Fibroblast of peridontal ligament (primary cell): ENCODE data around the gene CLDN6.
A peak's percentile ranks its signal among the peaks of the same experiment; 100 is the strongest.

Source experiments
- DNase-seq: peaks from one replicate; pipeline ENCODE4 v3.0.0-alpha.2; 2010; ENCODE audit errors: extremely low read depth

Gene CLDN6

GRCh38 chr16:2988590-2989099, 29.3 kb downstream of the CLDN6 start:
- DNase-seq, result no peak

DNA sequence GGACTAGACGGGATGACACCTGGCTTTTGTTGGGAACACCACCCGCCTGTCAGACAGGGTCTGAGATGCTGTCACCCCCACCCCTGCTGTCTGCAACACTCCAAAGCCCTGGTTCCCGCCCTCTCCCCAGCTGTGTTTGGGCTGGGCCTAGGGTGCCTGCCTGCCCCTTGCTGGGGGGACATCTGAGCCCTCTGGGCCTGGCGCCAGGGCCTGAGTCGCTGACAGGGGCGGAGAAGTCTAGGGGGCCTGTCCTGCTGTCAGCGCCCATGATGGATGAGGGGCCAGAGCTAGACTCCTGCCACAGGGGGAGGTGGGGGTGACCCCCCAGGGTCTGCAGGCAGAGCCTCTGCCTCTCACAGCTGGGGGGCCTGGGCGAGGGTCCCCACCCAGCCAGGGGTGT, 30.1 kb downstream of the CLDN6 start:
- no peak for DNase-seq

DNA sequence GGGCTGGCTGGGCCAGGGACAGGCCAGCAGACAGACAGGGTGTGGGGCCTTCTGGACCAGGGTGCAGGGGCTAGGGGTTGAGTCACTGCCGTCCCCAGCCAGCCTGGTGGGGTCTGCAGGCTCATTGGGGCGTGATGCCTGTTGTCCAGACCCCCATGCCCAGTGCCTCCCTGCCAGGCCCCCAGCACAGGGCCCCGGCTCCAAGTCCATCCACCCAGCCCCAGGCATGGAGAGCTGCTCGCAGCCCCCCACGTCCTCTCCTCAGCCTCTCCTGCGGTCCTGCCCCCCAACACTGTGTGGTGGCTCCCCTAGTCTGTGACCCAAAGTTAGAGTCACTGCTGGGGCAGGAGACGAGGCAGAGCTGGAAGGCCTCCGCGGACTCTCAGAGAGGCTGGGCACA, 30.7 kb downstream of the CLDN6 start:
- no peak for DNase-seq

DNA sequence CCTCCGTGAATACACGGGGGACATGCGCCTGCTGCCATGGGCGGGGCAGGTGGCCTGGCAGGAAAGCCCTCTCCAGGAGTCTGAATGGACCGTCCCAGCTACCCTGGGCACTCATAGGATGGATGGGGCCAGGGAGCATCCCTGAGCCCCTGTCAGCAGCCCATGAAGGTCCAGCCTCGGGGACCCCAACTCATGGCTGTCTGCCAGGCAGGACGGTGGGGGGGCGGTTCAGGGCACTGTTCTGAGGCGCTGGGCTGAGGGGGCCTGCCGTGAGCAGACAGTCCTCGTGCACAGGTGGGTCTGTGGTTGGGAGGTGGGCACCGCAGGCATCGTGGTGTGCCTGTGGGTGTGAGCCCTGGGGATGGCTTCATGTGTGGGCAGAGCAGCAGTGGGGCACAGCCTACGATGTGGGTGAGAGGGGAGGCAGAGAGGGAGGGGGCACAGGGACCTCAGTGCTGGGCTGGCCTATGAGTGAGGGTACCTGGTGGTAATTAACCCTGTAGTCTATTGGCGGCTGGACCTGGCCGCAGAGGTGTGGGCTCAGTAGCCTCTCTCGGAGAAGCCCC, 31.3 kb downstream of the CLDN6 start:
- DNase-seq, result no peak

DNA sequence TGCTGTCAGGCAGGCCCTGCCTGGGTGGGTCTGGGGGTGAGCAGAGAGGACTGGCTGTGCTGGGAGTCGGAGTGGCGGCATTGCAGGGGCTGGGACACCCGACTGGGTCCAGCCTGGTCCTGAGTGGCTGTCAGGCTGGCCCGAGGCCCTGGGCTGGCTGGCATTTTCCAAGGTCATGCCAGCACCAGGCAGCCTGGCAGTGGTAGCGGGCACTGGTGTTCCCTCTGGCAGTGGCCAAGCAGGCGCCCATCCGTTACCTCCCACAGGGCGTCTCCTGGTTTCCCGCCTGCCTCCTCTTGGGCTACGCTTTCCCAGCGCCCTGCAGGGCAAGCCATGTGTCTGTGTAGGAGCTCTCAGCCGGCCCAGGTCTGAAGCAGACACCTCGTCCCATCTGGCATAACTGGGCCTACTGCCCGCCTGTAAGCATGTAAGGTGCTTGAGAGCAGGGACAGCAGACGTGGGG, 32.1 kb downstream of the CLDN6 start:
- DNase-seq, result no peak

- no peak for DNase-seq
Measured at GRCh38 chr16:2985462-2985861, 32.5 kb downstream of the CLDN6 start.

- DNase-seq, result peak; percentile 63
Measured at GRCh38 chr16:2983706-2984136, 34.3 kb downstream of the CLDN6 start.

DNA sequence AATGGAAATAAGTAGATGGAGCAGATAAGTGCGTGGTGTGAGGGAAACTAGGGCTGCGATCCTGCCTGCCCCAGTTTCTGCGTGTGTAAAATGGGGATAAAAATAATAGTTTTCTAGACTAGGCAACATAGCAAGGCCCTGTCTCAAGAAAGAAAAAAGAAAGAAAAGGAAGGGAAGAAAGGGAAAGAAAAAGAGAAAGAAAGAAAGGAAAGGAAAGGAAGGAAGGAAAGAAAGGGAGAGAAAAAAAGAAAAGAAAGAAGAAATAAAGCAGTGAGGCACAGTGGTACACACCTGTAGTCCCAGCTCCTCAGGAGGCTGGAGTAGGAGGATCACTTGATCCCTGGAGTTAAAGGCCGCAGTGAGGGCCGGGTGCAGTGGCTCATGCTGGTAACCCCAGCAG, 35.6 kb downstream of the CLDN6 start:
- no peak for DNase-seq

GRCh38 chr16:2981899-2982250, 36.1 kb downstream of the CLDN6 start:
- DNase-seq, result no peak

- DNase-seq, result no peak
Measured at GRCh38 chr16:2981177-2981898, 36.6 kb downstream of the CLDN6 start.

DNA sequence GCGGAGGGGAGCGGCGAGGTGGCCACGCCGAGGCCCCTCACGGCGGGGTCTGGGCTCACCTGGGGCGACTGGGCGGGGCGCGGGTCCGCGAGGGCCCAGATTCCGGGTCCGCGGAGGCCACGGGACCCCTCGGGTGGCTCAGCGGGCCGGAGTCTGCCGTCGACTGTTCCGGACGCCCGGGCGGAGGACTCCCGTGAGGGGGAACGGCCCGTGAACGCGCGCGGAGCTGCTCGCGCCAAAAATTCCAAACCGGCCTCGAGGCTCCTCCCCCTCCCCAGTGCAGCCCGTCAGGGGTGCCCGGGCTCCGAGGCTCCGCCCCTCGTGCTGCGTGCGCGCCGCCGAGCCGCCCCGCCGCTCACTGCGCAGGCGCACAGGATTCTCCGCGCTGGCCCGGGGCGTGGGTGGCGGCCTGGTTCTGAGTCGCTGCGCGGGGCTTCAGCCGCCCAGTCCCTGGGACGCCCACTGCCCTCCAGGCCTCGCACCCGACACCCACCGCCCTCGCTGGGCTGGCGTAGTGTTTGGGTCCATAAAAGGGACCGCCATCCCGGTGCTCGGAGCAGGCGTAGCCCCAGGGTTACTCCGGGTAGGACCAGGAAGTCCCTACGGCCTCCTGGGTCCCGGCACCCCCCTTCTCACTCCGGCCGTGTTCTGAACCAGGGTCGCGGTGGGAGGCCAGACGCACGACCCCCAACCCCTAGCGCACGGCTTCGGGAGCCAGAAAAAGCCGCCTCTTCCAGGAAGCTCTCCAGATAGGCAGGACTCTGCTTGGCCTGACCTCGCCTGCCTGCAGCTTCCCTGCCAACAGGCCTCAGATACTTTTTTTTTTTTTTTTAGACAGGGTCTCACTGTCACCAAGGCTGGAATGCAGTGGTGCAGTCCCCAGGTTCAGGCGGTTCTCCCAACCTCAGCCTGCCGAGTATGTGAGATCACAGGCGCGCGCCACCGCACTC, 37.5 kb downstream of the CLDN6 start, which contains the start of gene PKMYT1:
Gene PKMYT1 (minus strand): TSS at position 220 of the 950 bp plus-strand sequence. CDS start 789 bp downstream, outside the sequence.
- DNase-seq, result peak; percentile 75

DNA sequence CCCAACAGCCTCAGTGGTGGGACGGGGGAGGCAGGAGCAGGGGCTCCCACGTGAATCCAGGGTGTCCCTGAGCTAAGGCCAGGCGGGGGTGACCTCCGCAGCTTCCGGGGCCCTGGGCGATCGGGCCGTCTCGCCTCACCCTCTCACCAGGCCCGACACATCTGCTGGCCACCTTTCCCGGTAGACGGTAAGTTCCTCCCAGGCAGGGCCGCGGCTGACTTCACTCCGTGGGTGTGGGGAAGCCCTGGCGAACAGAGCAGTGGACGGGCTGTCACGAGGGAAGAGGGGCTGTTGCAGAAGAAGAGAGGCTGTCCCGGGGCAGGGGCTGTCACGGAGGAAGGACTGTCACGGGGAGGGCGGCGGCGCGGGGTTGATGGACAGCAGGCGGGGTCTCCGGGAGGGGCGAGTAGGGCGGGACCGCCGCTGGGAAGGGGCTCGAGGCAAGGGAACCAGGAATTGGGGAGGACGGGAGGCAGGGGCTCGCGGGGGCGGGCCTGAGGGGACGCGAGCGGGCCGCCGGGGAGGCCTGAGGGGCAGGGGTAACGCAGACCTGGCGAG, 38.2 kb downstream of the CLDN6 start:
- DNase-seq, result no peak

- no peak for DNase-seq
Measured at GRCh38 chr16:2977440-2977839, 40.5 kb downstream of the CLDN6 start.

- no peak for DNase-seq
Measured at GRCh38 chr16:2976673-2977072, 41.3 kb downstream of the CLDN6 start.

DNA sequence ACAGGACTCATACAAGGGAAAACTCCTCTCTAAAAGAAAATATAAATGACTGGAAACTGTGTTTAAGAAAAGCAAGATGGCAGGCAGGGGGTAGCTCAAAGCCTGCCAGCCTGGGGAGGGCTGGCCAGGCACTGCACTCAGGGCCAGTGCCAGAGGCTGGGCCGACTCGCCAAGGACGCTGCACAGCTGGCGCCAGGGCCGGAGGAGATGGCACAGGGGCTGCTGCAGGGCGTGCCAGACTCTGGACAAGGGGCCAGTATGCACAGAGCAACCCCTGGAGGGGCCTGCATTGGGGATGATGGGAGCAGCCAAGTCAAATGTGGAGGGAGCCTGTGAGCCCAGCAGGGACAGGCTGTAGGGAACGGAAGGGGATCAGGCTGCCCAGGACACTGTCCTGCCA, 41.8 kb downstream of the CLDN6 start:
- DNase-seq, result no peak

- DNase-seq, result no peak
Measured at GRCh38 chr16:2975161-2975795, 42.7 kb downstream of the CLDN6 start.

DNA sequence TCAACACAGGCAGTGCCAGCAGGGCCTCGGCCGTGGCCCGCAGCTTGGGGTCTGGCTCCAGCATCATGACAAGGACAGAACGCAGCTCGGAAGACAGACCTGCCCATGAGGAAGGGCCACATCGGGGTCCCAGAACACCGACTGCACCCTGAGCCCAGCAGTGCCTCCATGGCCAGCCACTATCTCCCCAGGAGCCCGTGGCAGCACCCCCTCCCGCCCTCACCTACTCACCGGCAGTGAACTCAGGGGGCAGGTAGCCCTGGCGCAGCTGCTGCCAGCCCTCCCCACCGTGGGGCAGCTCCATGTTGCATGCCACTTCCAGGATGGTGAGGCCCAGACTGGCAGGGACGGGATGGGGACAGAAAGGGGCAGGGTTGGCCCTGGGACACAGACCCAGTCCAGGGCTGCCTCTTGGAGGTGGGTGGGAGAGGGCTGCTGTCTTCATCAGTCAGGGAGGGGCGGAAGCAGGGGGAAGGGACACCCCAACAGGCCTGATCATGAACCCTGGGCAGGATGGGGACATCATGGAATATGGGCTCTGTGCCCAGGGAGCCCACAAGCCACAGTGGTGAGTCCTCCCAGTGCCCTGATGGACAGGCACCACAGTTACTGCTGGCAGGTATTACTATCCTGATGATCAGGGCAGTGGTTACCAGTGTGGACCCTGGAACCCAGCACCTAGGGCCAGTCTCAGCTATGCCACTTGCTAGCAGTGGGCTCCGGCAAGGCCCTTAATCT, 43.5 kb downstream of the CLDN6 start:
- no peak for DNase-seq

DNA sequence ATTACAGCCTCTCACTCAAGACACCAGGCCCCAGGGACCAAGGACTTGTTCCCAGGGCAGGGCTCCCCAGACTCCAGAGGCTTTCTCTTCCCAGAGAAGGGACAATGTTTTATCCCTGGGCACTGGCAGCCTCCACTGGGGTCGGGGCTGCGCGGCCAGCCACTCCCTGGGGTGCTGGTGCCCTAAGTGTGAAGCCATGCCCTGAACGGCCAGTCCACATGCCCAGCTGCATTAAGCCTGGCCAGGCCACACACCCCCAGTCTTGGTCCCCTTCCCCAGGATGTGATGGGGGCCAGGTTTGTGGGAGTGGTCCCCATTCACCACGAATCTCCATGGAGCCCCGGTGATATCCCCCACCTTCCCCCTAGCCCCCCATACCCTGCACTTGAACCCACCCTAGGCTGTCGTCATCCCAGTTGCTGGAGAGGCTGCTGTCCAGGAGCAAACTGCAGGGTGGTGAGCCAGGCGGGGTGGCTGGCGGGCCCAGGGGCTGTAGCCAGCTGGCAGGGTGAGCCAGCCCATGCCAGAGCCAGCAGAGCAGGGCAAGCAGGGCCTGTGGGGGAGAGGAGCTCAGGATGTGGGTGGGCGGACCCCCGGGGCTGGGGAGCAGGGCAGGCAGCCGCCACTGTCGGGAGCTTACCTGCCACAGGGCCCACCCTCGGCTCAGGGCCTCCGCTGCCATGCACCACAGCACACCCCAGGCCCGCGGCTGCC, 44.2 kb downstream of the CLDN6 start:
- no peak for DNase-seq

- DNase-seq, result no peak
Measured at GRCh38 chr16:2973093-2973492, 44.9 kb downstream of the CLDN6 start.
